Lower lobe of right lung (tissue), 2 donors: ENCODE data around the gene GRIFIN. TPM values are rescaled to one million over a fixed set of nuclear protein-coding genes. Genes with fewer than 3 reads are reported as not detected.
A peak's percentile ranks its signal among the peaks of the same experiment; 100 is the strongest.

Source experiments
- ATAC-seq, 2 donors: fragments of 200-7000 bp; cut with Tn5 transposase; one replicate each; pipeline ENCODE4 v1.9.1; 2020 to 2022; ENCODE audit warnings: mild to moderate bottlenecking in 2 of 2, moderate library complexity in 2 of 2
- DNase-seq: peaks from one replicate; pipeline ENCODE4 v3.0.0-alpha.2; 2020
- H3K27ac ChIP-seq: fragments of 200-600 bp; one replicate; pipeline ENCODE4 v1.8.0; 2022
- H3K27me3 ChIP-seq: fragments of 200-600 bp; one replicate; pipeline ENCODE4 v1.8.0; 2022; ENCODE audit warnings: low read depth
- H3K36me3 ChIP-seq: fragments of 200-600 bp; one replicate; pipeline ENCODE4 v1.8.0; 2022; ENCODE audit warnings: mild to moderate bottlenecking
- H3K4me1 ChIP-seq: fragments of 200-600 bp; one replicate; pipeline ENCODE4 v1.8.0; 2022
- H3K4me3 ChIP-seq: fragments of 200-600 bp; one replicate; pipeline ENCODE4 v1.8.0; 2022; ENCODE audit warnings: mild to moderate bottlenecking
- H3K9me3 ChIP-seq: fragments of 200-600 bp; one replicate; pipeline ENCODE4 v1.8.0; 2022
- intact Hi-C: fragments of 100-400 bp; cut with DNase I; formaldehyde crosslinking; loops from one replicate; pipeline ENCODE4 v1.11.0; 2022
- long read RNA-seq: library from polyadenylated mRNA; unstranded; transcript quantifications from one replicate; pipeline ENCODE4 v2.0.0, GENCODE V29; 2021
- total RNA-seq: library from RNA; stranded (reverse); fragmentation: NEBNext Ultra II Directional; extraction: Animal tissue kit (Norgen Biotek cat#: 25700); gene quantifications from one replicate; pipeline ENCODE4 v1.2.1, GENCODE V29; 2021
- TF ChIP-seq, protein P1 (sequence below): fragments of 200-600 bp; IDR thresholded peaks from one replicate; pipeline ENCODE4 v1.8.0; 2022; ENCODE audit warnings: antibody characterized with exemption, mild to moderate bottlenecking
- donor health status: DM: no; HTN: yes; CAD: no; lungs with severe emphysema.

The GRIFIN gene, protein sequence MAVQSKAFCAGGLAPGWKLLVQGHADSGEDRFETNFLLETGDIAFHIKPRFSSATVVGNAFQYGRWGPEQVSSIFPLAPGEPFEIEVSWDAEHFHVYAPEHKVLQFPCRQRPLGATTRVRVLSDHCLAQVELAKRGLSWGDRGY
- not detected for total RNA-seq
- long read RNA-seq = 0 reads

DNA sequence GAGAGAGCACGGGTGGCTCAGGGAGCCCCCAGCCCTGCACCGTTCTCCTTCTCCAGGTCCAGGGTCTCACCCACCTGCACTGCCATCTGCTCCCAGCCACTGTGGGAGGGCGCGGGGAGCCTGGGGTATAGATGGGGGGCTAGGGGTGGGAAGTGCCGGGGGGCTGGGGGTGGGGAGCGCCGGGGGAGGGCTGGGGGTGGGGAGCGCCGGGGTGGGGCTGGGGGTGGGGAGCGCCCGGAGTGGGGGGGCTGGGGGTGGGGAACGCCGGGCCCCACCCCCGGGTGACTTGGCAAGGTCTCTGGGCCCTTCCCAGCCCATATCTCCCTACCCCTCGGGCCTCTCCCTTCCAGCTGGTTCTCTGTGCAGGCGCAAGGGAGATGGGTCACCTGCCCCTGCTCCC, at the start of gene GRIFIN:
Gene GRIFIN (minus strand): TSS at position 101 of the 400 bp plus-strand sequence. CDS start 15 bp downstream, at position 86.
- Histone ChIP-seq H3K9me3 (no peaks in the 10 kb centered on the region), H3K36me3 (no peaks in the 10 kb centered on the region), H3K27ac (no peak within 1 kb of the TSS), H3K4me3 (no peak within 1 kb of the TSS), H3K27me3 (peaks cover 23% of the 10 kb centered on the region), H3K4me1 (peaks cover 25% of the 10 kb centered on the region)
- TF ChIP-seq, protein P1, sequence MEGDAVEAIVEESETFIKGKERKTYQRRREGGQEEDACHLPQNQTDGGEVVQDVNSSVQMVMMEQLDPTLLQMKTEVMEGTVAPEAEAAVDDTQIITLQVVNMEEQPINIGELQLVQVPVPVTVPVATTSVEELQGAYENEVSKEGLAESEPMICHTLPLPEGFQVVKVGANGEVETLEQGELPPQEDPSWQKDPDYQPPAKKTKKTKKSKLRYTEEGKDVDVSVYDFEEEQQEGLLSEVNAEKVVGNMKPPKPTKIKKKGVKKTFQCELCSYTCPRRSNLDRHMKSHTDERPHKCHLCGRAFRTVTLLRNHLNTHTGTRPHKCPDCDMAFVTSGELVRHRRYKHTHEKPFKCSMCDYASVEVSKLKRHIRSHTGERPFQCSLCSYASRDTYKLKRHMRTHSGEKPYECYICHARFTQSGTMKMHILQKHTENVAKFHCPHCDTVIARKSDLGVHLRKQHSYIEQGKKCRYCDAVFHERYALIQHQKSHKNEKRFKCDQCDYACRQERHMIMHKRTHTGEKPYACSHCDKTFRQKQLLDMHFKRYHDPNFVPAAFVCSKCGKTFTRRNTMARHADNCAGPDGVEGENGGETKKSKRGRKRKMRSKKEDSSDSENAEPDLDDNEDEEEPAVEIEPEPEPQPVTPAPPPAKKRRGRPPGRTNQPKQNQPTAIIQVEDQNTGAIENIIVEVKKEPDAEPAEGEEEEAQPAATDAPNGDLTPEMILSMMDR = no peak
- ATAC-seq (no peak), DNase-seq (no peak)
- intact Hi-C loops = no loop called here

DNA sequence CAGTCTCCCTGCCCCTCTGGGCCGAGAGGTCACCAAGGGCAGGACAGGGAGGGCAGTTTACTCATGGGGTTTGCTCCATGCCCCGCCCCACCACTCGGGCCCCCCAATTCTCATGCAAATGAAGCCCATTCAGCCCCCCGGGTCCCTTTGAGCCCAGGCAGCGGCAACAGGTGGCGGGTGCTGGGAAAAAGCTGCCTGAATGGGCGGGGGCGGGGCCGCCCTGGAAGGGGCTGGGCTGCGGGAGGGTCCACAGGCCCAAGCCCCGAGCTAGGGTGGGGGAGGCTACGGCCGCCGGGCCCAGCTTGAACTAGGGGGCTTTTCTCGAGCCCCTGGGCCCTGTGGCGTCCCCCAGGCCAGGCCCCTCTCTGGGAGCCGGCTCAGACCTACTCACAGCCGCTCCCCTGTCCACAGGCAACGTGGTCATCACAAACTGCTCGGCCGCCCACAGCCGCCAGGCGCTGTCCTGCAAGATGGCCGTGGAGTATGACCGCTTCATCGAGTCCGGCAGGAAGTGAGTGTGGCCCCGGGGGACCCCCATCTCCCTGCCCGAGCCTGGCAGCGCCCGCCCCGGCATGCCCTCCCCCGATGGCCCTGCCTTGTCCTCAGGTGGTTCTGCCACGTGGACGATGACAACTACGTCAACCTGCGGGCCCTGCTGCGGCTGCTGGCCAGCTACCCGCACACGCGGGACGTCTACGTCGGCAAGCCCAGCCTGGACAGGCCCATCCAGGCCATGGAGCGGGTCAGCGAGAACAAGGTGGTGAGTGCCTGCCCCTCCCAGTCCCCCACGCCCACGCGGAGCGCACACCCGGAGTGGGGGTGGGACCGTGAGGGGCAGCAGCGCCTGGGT, 48.8 kb upstream of the GRIFIN start:
- peak overlapping the region; percentile 92 for H3K27ac ChIP-seq
- DNase-seq (no peak), ATAC-seq (no peak)
- H3K4me3 ChIP-seq = peak overlapping the region; percentile 77
- H3K27me3 ChIP-seq = no peaks in the 10 kb centered on the region
- TF ChIP-seq, protein P1 = no peak
- peaks cover 42% of the 10 kb centered on the region for H3K36me3 ChIP-seq
- intact Hi-C loops = no loop called here
- no peaks in the 10 kb centered on the region for H3K9me3 ChIP-seq
- H3K4me1 ChIP-seq = peaks cover 97% of the 10 kb centered on the region

DNA sequence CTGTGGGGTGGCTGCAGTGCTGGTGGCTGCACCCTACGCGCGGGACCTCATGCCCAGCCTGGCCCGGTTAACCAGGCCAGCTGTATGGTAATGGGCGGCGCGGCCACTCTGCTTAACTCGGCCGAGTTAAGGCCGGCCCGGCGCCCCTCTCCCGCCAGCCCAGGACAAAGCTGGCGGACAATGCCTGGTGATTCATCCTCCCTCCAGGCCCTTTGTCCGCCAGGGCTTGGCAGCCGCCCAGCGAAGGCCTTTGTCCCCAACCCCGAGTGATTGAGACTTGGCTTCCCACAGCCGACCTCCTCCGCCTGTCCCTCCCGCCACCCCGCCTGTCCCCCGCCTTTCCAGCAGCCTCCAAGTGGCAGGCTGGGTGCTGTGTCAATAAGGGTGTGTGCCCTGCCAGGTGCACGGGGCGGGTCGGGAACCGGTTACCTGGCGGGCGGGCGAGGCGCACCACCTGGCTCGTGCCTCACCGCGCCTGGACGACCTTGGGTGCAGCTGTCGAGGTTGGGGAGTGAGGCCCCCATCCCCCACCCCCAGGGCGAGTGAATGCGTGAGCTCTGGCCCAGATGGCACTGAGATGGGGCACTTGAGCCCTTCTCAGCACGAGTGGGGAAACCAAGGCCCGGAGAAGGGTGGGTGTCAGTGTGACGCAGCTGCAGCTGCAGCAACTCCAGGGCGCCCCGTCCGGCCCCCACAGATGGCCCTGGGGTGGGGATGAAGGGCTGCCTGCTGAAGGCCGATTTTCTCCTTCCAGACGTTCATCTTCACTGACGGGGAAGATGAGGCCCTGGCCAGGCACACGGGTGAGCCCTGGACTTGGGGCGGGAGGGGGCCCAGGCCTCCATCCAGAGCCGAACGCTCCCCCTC, 48.0 kb upstream of the GRIFIN start:
- ATAC-seq = peak; percentile 68 to 74
- H3K9me3 ChIP-seq = no peaks in the 10 kb centered on the region
- peak overlapping the region; percentile 77 for H3K4me3 ChIP-seq
- H3K27ac ChIP-seq = peak overlapping the region; percentile 92
- intact Hi-C loops = no loop called here
- DNase-seq = peak; percentile 90
- H3K4me1 ChIP-seq = peaks cover 90% of the 10 kb centered on the region
- peaks cover 42% of the 10 kb centered on the region for H3K36me3 ChIP-seq
- TF ChIP-seq, protein P1 = no peak
- H3K27me3 ChIP-seq = no peaks in the 10 kb centered on the region

DNA sequence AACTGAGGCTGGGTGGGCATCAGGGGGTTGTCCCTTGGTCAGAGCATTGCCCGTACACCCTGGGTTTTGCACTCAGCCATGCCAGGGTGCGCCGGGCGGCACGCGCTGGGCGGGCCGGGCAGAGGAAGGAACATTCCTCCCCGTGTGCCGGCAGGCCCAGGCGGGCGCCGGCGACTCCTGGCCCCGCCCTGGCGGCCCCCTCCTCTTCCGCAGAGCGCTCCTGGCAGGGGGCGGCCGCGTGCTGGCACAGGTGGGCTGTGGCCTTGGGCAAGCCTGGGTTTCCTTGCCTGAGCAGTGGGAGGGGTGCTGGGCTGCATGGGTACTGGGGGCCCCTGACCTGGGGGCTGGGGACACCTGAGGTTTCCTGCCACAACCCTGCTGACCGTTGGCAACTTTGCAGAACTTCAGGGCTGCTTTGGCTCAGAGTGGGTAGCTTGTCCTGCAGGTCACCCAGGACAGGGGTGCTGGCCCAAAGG, 47.3 kb upstream of the GRIFIN start:
- Histone ChIP-seq H3K27me3 (no peaks in the 10 kb centered on the region), H3K9me3 (no peaks in the 10 kb centered on the region), H3K36me3 (peaks cover 36% of the 10 kb centered on the region), H3K4me3 (peak overlapping the region; percentile 77), H3K27ac (peak overlapping the region; percentile 92), H3K4me1 (peaks cover 90% of the 10 kb centered on the region)
- DNase-seq (peak; percentile 77), ATAC-seq (peak; percentile 50 to 62)
- TF ChIP-seq, protein P1 = no peak
- intact Hi-C loops = no loop called here

DNA sequence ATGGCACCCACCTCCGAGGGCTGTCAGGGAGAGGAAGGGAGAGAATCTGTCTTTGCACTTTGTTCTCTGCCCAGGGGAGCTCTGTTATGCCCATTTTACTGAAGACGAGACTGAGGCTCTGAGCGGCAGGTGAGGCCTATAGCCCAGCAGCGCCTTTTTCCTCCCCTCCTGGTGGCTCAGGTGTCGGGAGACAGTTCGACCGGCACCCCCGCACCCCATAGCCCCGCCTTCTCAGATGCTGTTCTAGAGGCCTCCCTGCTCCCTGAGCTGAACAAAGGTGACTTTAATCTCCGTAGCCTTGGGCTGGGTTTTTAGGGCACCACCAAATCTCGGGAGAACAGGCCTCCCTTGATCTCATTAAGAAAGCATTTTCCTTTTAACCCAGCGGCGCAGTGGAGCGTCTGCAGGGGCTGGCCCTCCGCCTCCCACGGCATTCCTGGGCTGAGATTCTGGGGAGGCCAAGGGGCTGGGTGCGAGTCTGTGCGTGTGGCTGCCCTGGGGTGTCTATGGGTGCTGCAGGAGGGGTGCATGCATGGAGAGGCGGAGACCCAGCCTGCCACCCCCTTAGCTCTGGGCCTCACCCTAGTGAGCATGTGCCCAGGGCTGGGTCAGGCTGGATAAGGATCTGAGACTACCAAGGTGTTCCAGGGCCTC, 46.7 kb upstream of the GRIFIN start:
- Histone ChIP-seq H3K9me3 (no peaks in the 10 kb centered on the region), H3K27me3 (no peaks in the 10 kb centered on the region), H3K27ac (peak overlapping the region; percentile 92), H3K4me3 (peak overlapping the region; percentile 77), H3K36me3 (peaks cover 30% of the 10 kb centered on the region), H3K4me1 (peaks cover 85% of the 10 kb centered on the region)
- intact Hi-C loops = no loop called here
- TF ChIP-seq, protein P1 = no peak
- ATAC-seq (no peak), DNase-seq (no peak)
